Natural killer cell treated with Interleukin-12 subunit alpha and Interleukin-12 subunit beta and Interleukin-15 and Interleukin-18, amount 100 ng/mL, for 72 hours (primary cell): Measurements from ENCODE around the gene NOX3. TPM values are rescaled to one million over a fixed set of nuclear protein-coding genes. Genes with fewer than 3 reads are reported as not detected.
A peak's percentile ranks its signal among the peaks of the same experiment; 100 is the strongest.
"Not testable (repeated sequence)": the region's sequence is repeated elsewhere in the genome, so short reads cannot be mapped to it uniquely, and the experiment has no call there.

Experiments
- ATAC-seq, 2 donors: fragments of 150-1000 bp; cut with Tn5 transposase in 1 of 2; sonication (Bioruptor Pico), chemical (Tn5 transposase) in 1 of 2; 2 replicates each; pipeline ENCODE4 v1.10.0; 2021
- DNase-seq: peaks from one replicate; pipeline ENCODE4 v3.0.0; 2022; ENCODE audit warnings: low spot score
- H3K27ac Mint-ChIP-seq, 2 donors: 1 replicate in 1 of 2; 2 replicates in 1 of 2; pipeline ENCODE4 v1.8.0; 2022; ENCODE audit warnings: mixed read lengths in 2 of 2, mild to moderate bottlenecking in 1 of 2, moderate library complexity in 1 of 2
- H3K27me3 Mint-ChIP-seq, 2 donors: 1 replicate in 1 of 2; 2 replicates in 1 of 2; pipeline ENCODE4 v1.8.0; 2022; ENCODE audit warnings: mixed read lengths in 2 of 2
- H3K36me3 Mint-ChIP-seq: one replicate; pipeline ENCODE4 v1.8.0; 2022; ENCODE audit warnings: mixed read lengths
- H3K4me1 Mint-ChIP-seq, 2 donors: 1 replicate in 1 of 2; 2 replicates in 1 of 2; pipeline ENCODE4 v1.8.0; 2022; ENCODE audit warnings: low read depth in 2 of 2, mixed read lengths in 2 of 2, mild to moderate bottlenecking in 1 of 2
- H3K4me3 Mint-ChIP-seq: one replicate; pipeline ENCODE4 v1.8.0; 2022; ENCODE audit warnings: mixed read lengths
- H3K9me3 Mint-ChIP-seq: 2 replicates; pipeline ENCODE4 v1.8.0; 2022; ENCODE audit warnings: mixed read lengths
- total RNA-seq, 2 donors: library from RNA; stranded (reverse); gene quantifications; one replicate each; pipeline ENCODE4 v1.2.3, GENCODE V29; 2022

Gene NOX3
- total RNA-seq, 2 donors from 2014 or later: not detected

GRCh38 chr6:155487371-155488130 lies 31.9 kb upstream of the NOX3 start:
- Mint-ChIP-seq H3K36me3 (no peaks in the 10 kb centered on the region), H3K9me3 (peaks cover 3% of the 10 kb centered on the region), H3K27me3 (peaks cover 7 to 8% of the 10 kb centered on the region in 2 donors), H3K4me1 (no peaks in the 10 kb centered on the region), H3K27ac (no peak overlapping the region), H3K4me3 (no peak overlapping the region)
- ATAC-seq: no peak
- no peak for DNase-seq

- no peak overlapping the region for H3K4me3 Mint-ChIP-seq
- H3K4me1 Mint-ChIP-seq: no peaks in the 10 kb centered on the region
- no peak overlapping the region for H3K27ac Mint-ChIP-seq
- peaks cover 5 to 7% of the 10 kb centered on the region in 2 donors for H3K27me3 Mint-ChIP-seq
- ATAC-seq: no peak
- no peaks in the 10 kb centered on the region for H3K9me3 Mint-ChIP-seq
- H3K36me3 Mint-ChIP-seq: no peaks in the 10 kb centered on the region
- DNase-seq: no peak
These were observed 31.2 kb upstream of the NOX3 start for GRCh38 chr6:155486721-155487294.

GRCh38 chr6:155485756-155486155 lies 30.1 kb upstream of the NOX3 start:
- Mint-ChIP-seq H3K36me3 (no peaks in the 10 kb centered on the region), H3K4me1 (no peaks in the 10 kb centered on the region), H3K4me3 (no peak overlapping the region), H3K27ac (no peak overlapping the region), H3K27me3 (peaks cover 5 to 7% of the 10 kb centered on the region in 2 donors), H3K9me3 (no peaks in the 10 kb centered on the region)
- ATAC-seq (no peak), DNase-seq (no peak)

GRCh38 chr6:155483858-155484257 lies 28.2 kb upstream of the NOX3 start:
- Mint-ChIP-seq H3K4me1 (no peaks in the 10 kb centered on the region), H3K4me3 (no peak overlapping the region), H3K36me3 (no peaks in the 10 kb centered on the region), H3K9me3 (no peaks in the 10 kb centered on the region), H3K27me3 (peaks cover 5 to 7% of the 10 kb centered on the region in 2 donors), H3K27ac (no peak overlapping the region)
- DNase-seq (no peak), ATAC-seq (no peak)

GRCh38 chr6:155481215-155481614 lies 25.6 kb upstream of the NOX3 start:
- DNase-seq: no peak
- H3K9me3 Mint-ChIP-seq: no peaks in the 10 kb centered on the region
- H3K27ac Mint-ChIP-seq: no peak overlapping the region
- ATAC-seq: no peak
- H3K4me3 Mint-ChIP-seq: no peak overlapping the region
- H3K27me3 Mint-ChIP-seq: peaks cover 5 to 7% of the 10 kb centered on the region in 2 donors
- H3K36me3 Mint-ChIP-seq: no peaks in the 10 kb centered on the region
- no peaks in the 10 kb centered on the region for H3K4me1 Mint-ChIP-seq

- peaks cover 7% of the 10 kb centered on the region for H3K9me3 Mint-ChIP-seq
- ATAC-seq (no peak), DNase-seq (no peak)
- no peak overlapping the region for H3K27ac Mint-ChIP-seq
- H3K27me3 Mint-ChIP-seq: no peaks in the 10 kb centered on the region
- H3K4me3 Mint-ChIP-seq: no peak overlapping the region
- peaks cover 16 to 22% of the 10 kb centered on the region in 2 donors for H3K4me1 Mint-ChIP-seq
- H3K36me3 Mint-ChIP-seq: peaks cover 17% of the 10 kb centered on the region
These were observed 18.1 kb upstream of the NOX3 start for GRCh38 chr6:155473741-155474140.

- peaks cover 21% of the 10 kb centered on the region for H3K36me3 Mint-ChIP-seq
- H3K4me1 Mint-ChIP-seq: peaks cover 16 to 22% of the 10 kb centered on the region in 2 donors
- H3K9me3 Mint-ChIP-seq: peaks cover 7% of the 10 kb centered on the region
- H3K27me3 Mint-ChIP-seq: no peaks in the 10 kb centered on the region
- H3K27ac Mint-ChIP-seq: no peak overlapping the region
- ATAC-seq: no peak
- no peak overlapping the region for H3K4me3 Mint-ChIP-seq
- DNase-seq: no peak
These were observed 17.2 kb upstream of the NOX3 start for GRCh38 chr6:155472886-155473285.

- not testable (repeated sequence) for DNase-seq, ATAC-seq, H3K27me3 Mint-ChIP-seq
- Mint-ChIP-seq H3K4me1 (peaks cover 16 to 29% of the 10 kb centered on the region in 2 donors), H3K27ac (peak overlapping the region in 1 of 2 donors; percentile 78), H3K9me3 (peaks cover 20% of the 10 kb centered on the region), H3K4me3 (peak overlapping the region; percentile 21), H3K36me3 (peaks cover 27% of the 10 kb centered on the region)
These were observed 15.5 kb upstream of the NOX3 start for GRCh38 chr6:155470979-155471616.

GRCh38 chr6:155468543-155468942 lies 12.9 kb upstream of the NOX3 start:
- not testable (repeated sequence) for ATAC-seq, H3K27ac Mint-ChIP-seq, H3K4me3 Mint-ChIP-seq, DNase-seq, H3K27me3 Mint-ChIP-seq
- Mint-ChIP-seq H3K9me3 (peaks cover 27% of the 10 kb centered on the region), H3K36me3 (peaks cover 33% of the 10 kb centered on the region), H3K4me1 (peaks cover 16 to 29% of the 10 kb centered on the region in 2 donors)

GRCh38 chr6:155466539-155466938 lies 10.9 kb upstream of the NOX3 start:
- Mint-ChIP-seq H3K4me1 (peaks cover 16 to 21% of the 10 kb centered on the region in 2 donors), H3K36me3 (peaks cover 33% of the 10 kb centered on the region), H3K9me3 (peaks cover 27% of the 10 kb centered on the region), H3K27me3 (peaks cover 0 to 2% of the 10 kb centered on the region in 2 donors), H3K4me3 (no peak overlapping the region), H3K27ac (no peak overlapping the region)
- ATAC-seq: no peak
- no peak for DNase-seq

- Mint-ChIP-seq H3K36me3 (peaks cover 6% of the 10 kb centered on the region), H3K4me1 (no peaks in the 10 kb centered on the region), H3K9me3 (peaks cover 11% of the 10 kb centered on the region), H3K27ac (no peak overlapping the region), H3K27me3 (peaks cover 8 to 9% of the 10 kb centered on the region in 2 donors), H3K4me3 (no peak overlapping the region)
- no peak for DNase-seq
- no peak for ATAC-seq
These were observed 5.9 kb upstream of the NOX3 start for GRCh38 chr6:155461556-155461955.

- ATAC-seq (no peak), DNase-seq (no peak)
- H3K27me3 Mint-ChIP-seq: peaks cover 21 to 23% of the 10 kb centered on the region in 2 donors
- peaks cover 0 to under 1% of the 10 kb centered on the region in 2 donors for H3K4me1 Mint-ChIP-seq
- H3K36me3 Mint-ChIP-seq: no peaks in the 10 kb centered on the region
- no peak overlapping the region for H3K27ac Mint-ChIP-seq
- H3K4me3 Mint-ChIP-seq: no peak overlapping the region
- no peaks in the 10 kb centered on the region for H3K9me3 Mint-ChIP-seq
These were observed 1.2 kb downstream of the NOX3 start for GRCh38 chr6:155454471-155454870.

- no peaks in the 10 kb centered on the region for H3K9me3 Mint-ChIP-seq
- peaks cover 0 to 5% of the 10 kb centered on the region in 2 donors for H3K4me1 Mint-ChIP-seq
- peaks cover 23 to 26% of the 10 kb centered on the region in 2 donors for H3K27me3 Mint-ChIP-seq
- no peak overlapping the region for H3K27ac Mint-ChIP-seq
- ATAC-seq (no peak), DNase-seq (no peak)
- no peak overlapping the region for H3K4me3 Mint-ChIP-seq
- H3K36me3 Mint-ChIP-seq: no peaks in the 10 kb centered on the region
These were observed 1.6 kb downstream of the NOX3 start for GRCh38 chr6:155454008-155454407.

GRCh38 chr6:155452576-155452975 lies 3.1 kb downstream of the NOX3 start:
- ATAC-seq (no peak), DNase-seq (no peak)
- H3K27ac Mint-ChIP-seq: no peak overlapping the region
- no peaks in the 10 kb centered on the region for H3K36me3 Mint-ChIP-seq
- H3K4me1 Mint-ChIP-seq: peaks cover 0 to 5% of the 10 kb centered on the region in 2 donors
- no peak overlapping the region for H3K4me3 Mint-ChIP-seq
- peaks cover 19 to 24% of the 10 kb centered on the region in 2 donors for H3K27me3 Mint-ChIP-seq
- no peaks in the 10 kb centered on the region for H3K9me3 Mint-ChIP-seq
